Astrocyte (in vitro differentiated cells and primary cell): ENCODE measurements around the gene EXOC3. TPM values are rescaled to one million over a fixed set of nuclear protein-coding genes. Genes with fewer than 3 reads are reported as not detected.
"Not testable (repeated sequence)": the region's sequence is repeated elsewhere in the genome, so short reads cannot be mapped to it uniquely, and the experiment has no call there.

Source experiments
- DNase-seq: peaks from one replicate; pipeline ENCODE4 v3.0.0-alpha.2; 2010; ENCODE audit warnings: low read depth
- FAIRE-seq: peaks from 2 replicates; lab custom pipeline; 2011; peaks lifted over from hg19 to GRCh38; lab: Jason Lieb, UNC
- H2AFZ ChIP-seq: 2 replicates; pipeline ENCODE4 v1.6.0; 2012; ENCODE audit warnings: low read depth, low read length, inconsistent platforms
- H3K27ac ChIP-seq: 2 replicates; pipeline ENCODE4 v1.5.1; 2011; ENCODE audit warnings: low read depth, low read length, inconsistent platforms
- H3K27me3 ChIP-seq: 2 replicates; pipeline ENCODE4 v1.6.0; 2011; ENCODE audit warnings: low read length, inconsistent platforms; ENCODE audit not compliant: insufficient read depth
- H3K36me3 ChIP-seq: 2 replicates; pipeline ENCODE4 v1.5.1; 2011; ENCODE audit warnings: low read length, inconsistent platforms; ENCODE audit not compliant: insufficient read depth
- H3K4me1 ChIP-seq: 2 replicates; pipeline ENCODE4 v1.5.1; 2011; ENCODE audit warnings: low read length, inconsistent platforms; ENCODE audit not compliant: insufficient read depth
- H3K4me2 ChIP-seq: 2 replicates; pipeline ENCODE4 v1.6.0; 2012; ENCODE audit warnings: low read length, inconsistent platforms
- H3K4me3 ChIP-seq: 2 replicates; pipeline ENCODE4 v1.5.1; 2011; ENCODE audit warnings: low read depth, mild to moderate bottlenecking, low read length, inconsistent platforms; ENCODE audit not compliant: insufficient read depth
- H3K79me2 ChIP-seq: 2 replicates; pipeline ENCODE4 v1.6.0; 2012; ENCODE audit warnings: mild to moderate bottlenecking, low read length, inconsistent platforms; ENCODE audit not compliant: insufficient read depth
- H3K9ac ChIP-seq: 2 replicates; pipeline ENCODE4 v1.6.0; 2012; ENCODE audit warnings: mild to moderate bottlenecking, low read length, inconsistent platforms
- H3K9me3 ChIP-seq: 2 replicates; pipeline ENCODE4 v1.5.1; 2012; ENCODE audit warnings: low read depth, mild to moderate bottlenecking, low read length, inconsistent platforms; ENCODE audit not compliant: insufficient read depth
- H4K20me1 ChIP-seq: 2 replicates; pipeline ENCODE4 v1.6.0; 2012; ENCODE audit warnings: low read length, inconsistent platforms; ENCODE audit not compliant: insufficient read depth
- H3K27ac Mint-ChIP-seq: one replicate; pipeline ENCODE4 v1.8.0; 2021; ENCODE audit warnings: mild to moderate bottlenecking, mixed read lengths; ENCODE audit not compliant: unreplicated experiment
- H3K27me3 Mint-ChIP-seq: one replicate; pipeline ENCODE4 v1.8.0; 2021; ENCODE audit warnings: low read depth, mixed read lengths; ENCODE audit not compliant: unreplicated experiment
- H3K36me3 Mint-ChIP-seq: one replicate; pipeline ENCODE4 v1.8.0; 2021; ENCODE audit warnings: low read depth, mixed read lengths; ENCODE audit not compliant: unreplicated experiment
- H3K4me1 Mint-ChIP-seq: one replicate; pipeline ENCODE4 v1.8.0; 2021; ENCODE audit warnings: low read depth, mixed read lengths; ENCODE audit not compliant: unreplicated experiment
- H3K4me3 Mint-ChIP-seq: one replicate; pipeline ENCODE4 v1.8.0; 2021; ENCODE audit warnings: mild to moderate bottlenecking, moderate library complexity, mixed read lengths; ENCODE audit not compliant: unreplicated experiment
- H3K9me3 Mint-ChIP-seq: one replicate; pipeline ENCODE4 v1.8.0; 2021; ENCODE audit warnings: mild to moderate bottlenecking, mixed read lengths; ENCODE audit not compliant: unreplicated experiment
- CTCF ChIP-seq: IDR thresholded peaks from 2 replicates; pipeline ENCODE4 v1.5.1; 2011; ENCODE audit warnings: low read depth, mild to moderate bottlenecking, inconsistent platforms, low read length, moderate library complexity; ENCODE audit not compliant: insufficient read depth
- EZH2 ChIP-seq: IDR thresholded peaks from 2 replicates; pipeline ENCODE4 v1.6.1; 2012; ENCODE audit warnings: mild to moderate bottlenecking, low read length, inconsistent platforms; ENCODE audit not compliant: insufficient read depth
- total RNA-seq: library from RNA; stranded (reverse); gene quantifications from 2 replicates; pipeline ENCODE4 v1.2.1, GENCODE V29; 2021

EXOC3 gene
- total RNA-seq, 1 donor from 2014 or later = 37.9 TPM

DNA sequence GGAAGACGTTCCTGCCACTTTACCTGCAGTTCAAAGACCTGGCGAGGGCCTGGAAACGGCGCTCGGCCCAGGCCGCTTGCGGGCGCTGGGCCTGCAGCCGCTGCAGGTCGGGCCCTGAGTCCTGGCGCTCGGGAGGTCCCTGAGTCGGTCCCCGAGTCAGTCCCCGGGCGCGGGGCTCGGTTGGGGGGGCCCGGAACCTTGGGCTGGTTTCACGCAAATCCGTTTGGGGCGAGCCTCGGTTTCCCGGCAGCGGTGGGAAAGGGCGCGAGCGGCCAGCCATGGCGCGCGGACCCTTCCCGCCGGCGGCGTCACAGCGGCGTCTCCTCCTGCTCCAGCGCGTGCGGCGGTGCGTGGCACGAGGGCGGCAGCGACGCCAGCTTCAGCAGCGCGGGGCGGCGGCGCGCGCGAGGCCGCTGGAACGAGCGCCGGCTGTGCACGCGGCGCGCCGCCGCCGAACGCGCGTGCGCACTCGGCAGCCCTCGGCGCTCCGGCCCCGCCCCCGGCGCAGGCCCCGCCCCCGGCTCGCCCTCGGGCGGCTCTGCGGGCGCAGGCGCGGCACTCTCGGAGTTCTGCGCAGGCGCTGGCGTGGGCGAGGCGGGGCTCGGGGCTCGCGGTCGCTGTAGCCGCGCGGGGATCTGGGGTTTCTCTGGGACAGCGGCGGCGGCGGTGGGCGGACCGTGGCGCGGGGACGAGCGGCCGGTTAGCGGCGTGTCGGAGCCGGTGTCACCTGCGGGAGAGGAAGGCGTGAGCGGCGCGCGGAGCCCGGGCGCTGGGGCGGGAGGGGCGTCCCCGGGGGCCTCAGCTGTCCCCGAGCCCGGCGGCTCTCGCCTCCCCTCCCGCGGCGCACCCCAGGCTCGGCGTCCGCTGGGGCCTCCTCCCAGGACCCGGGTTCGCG is 29.9 kb downstream of the EXOC3 start:
- Mint-ChIP-seq H3K27ac (no peak overlapping the region), H3K4me3 (peak overlapping the region; percentile 74), H3K4me1 (peaks cover 4% of the 10 kb centered on the region), H3K9me3 (no peaks in the 10 kb centered on the region), H3K27me3 (peaks cover 8% of the 10 kb centered on the region), H3K36me3 (peaks cover 8% of the 10 kb centered on the region)
- DNase-seq (peak; percentile 50), FAIRE-seq (no peak)
- Histone ChIP-seq H3K27ac (peak overlapping the region; percentile 73), H3K4me2 (peak overlapping the region; percentile 98), H4K20me1 (peaks cover 28% of the 10 kb centered on the region), H3K79me2 (peaks cover 20% of the 10 kb centered on the region), H3K9ac (peak overlapping the region; percentile 88), H2AFZ (peak overlapping the region; percentile 63), H3K9me3 (no peaks in the 10 kb centered on the region), H3K27me3 (peaks cover 6% of the 10 kb centered on the region), H3K36me3 (peaks cover 8% of the 10 kb centered on the region), H3K4me3 (peak overlapping the region; percentile 78), H3K4me1 (peaks cover 17% of the 10 kb centered on the region)
- TF ChIP-seq CTCF = no peak

DNA sequence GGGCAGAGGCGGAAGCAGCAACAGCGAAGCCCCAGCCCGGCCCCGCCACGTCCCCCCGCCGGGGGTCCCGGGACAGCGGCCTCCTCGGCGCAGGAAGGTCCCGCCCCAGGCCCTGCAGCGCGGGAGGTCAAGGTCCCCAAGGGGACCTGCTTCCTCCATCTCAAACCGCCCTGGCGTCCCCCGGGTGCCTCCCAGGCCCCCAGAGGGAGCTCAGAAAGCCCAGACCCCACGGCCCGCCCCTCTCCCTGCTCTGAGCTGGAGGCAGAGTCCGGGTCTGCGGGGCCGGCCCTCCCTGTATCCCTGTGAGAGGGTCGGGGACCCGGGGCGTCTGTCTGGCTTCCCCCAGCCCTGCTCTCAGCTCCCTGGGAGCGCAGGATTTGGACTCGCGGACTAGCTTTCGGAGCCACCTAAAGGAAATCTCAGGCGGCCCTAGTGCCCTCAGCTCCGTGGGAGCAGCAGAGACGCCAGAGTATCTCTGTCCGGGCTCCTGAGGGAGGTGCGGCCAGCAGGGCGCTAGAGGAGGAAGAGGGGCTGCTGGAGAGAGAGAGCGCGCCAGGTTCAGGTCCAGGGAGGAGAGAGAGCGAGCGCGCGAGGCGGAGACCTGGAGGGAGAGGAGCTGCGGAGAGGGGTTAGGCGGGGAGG is 30.7 kb downstream of the EXOC3 start:
- Histone ChIP-seq H3K4me2 (peak overlapping the region; percentile 93), H3K27ac (peak overlapping the region; percentile 19), H3K4me1 (peaks cover 17% of the 10 kb centered on the region), H3K27me3 (peaks cover 6% of the 10 kb centered on the region), H3K9me3 (no peaks in the 10 kb centered on the region), H3K79me2 (peaks cover 20% of the 10 kb centered on the region), H3K4me3 (peak overlapping the region; percentile 64), H4K20me1 (peaks cover 28% of the 10 kb centered on the region), H3K9ac (peak overlapping the region; percentile 82), H2AFZ (no peak overlapping the region), H3K36me3 (peaks cover 8% of the 10 kb centered on the region)
- peak overlapping the region; percentile 87 for H3K4me3 Mint-ChIP-seq
- H3K27ac Mint-ChIP-seq = no peak overlapping the region
- no peaks in the 10 kb centered on the region for H3K9me3 Mint-ChIP-seq
- peak; percentile 32 for DNase-seq
- H3K36me3 Mint-ChIP-seq = peaks cover 7% of the 10 kb centered on the region
- TF ChIP-seq EZH2 (no peak), CTCF (no peak)
- H3K4me1 Mint-ChIP-seq = peaks cover 4% of the 10 kb centered on the region
- no peak for FAIRE-seq
- H3K27me3 Mint-ChIP-seq = peaks cover 8% of the 10 kb centered on the region

GRCh38 chr5:474232-474839 is 31.4 kb downstream of the EXOC3 start:
- H3K27ac ChIP-seq, H3K27me3 ChIP-seq, H3K4me1 Mint-ChIP-seq, H3K27me3 Mint-ChIP-seq, H3K27ac Mint-ChIP-seq, FAIRE-seq, H3K9me3 Mint-ChIP-seq, H3K9me3 ChIP-seq, H3K36me3 Mint-ChIP-seq, H3K36me3 ChIP-seq, DNase-seq, H2AFZ ChIP-seq: not testable (repeated sequence)
- Histone ChIP-seq H3K9ac (peak overlapping the region; percentile 82), H3K4me3 (peak overlapping the region; percentile 64), H3K4me2 (peak overlapping the region; percentile 93), H4K20me1 (peaks cover 28% of the 10 kb centered on the region), H3K4me1 (peaks cover 17% of the 10 kb centered on the region), H3K79me2 (peaks cover 20% of the 10 kb centered on the region)
- peak overlapping the region; percentile 66 for H3K4me3 Mint-ChIP-seq
